HG02610 (cell line): ENCODE data around the gene ROR1.
"Not testable (repeated sequence)": the region's sequence is repeated elsewhere in the genome, so short reads cannot be mapped to it uniquely, and the experiment has no call there.

Source experiments
- ATAC-seq: cut with Tn5 transposase; IDR thresholded peaks from one replicate; pipeline ENCODE4 v1.9.1; 2021; ENCODE audit warnings: mild to moderate bottlenecking, moderate library complexity; ENCODE audit not compliant: unreplicated experiment

Gene ROR1

GRCh38 chr1:63792152-63792551 lies 18.3 kb downstream of the ROR1 start:
- no peak for ATAC-seq

- no peak for ATAC-seq
These were observed 20.0 kb downstream of the ROR1 start for GRCh38 chr1:63793741-63794240.

- ATAC-seq, result no peak
These were observed 20.5 kb downstream of the ROR1 start for GRCh38 chr1:63794354-63794753.

GRCh38 chr1:63794939-63795378 lies 21.1 kb downstream of the ROR1 start:
- no peak for ATAC-seq

GRCh38 chr1:63795455-63795854 lies 21.6 kb downstream of the ROR1 start:
- ATAC-seq, result no peak

GRCh38 chr1:63797056-63797726 lies 23.4 kb downstream of the ROR1 start:
- no peak for ATAC-seq

GRCh38 chr1:63798284-63798683 lies 24.5 kb downstream of the ROR1 start:
- ATAC-seq, result no peak

GRCh38 chr1:63799307-63799706 lies 25.5 kb downstream of the ROR1 start:
- ATAC-seq, result no peak

GRCh38 chr1:63799820-63800219 lies 26.0 kb downstream of the ROR1 start:
- no peak for ATAC-seq

GRCh38 chr1:63802109-63802508 lies 28.3 kb downstream of the ROR1 start:
- ATAC-seq, result no peak

- ATAC-seq, result no peak
These were observed 31.1 kb downstream of the ROR1 start for GRCh38 chr1:63804829-63805484.

- no peak for ATAC-seq
These were observed 33.2 kb downstream of the ROR1 start for GRCh38 chr1:63807046-63807445.

GRCh38 chr1:63810936-63811469 lies 37.2 kb downstream of the ROR1 start:
- ATAC-seq, result no peak

- ATAC-seq, result no peak
These were observed 38.4 kb downstream of the ROR1 start for GRCh38 chr1:63812071-63812700.

GRCh38 chr1:63813829-63814277 lies 40.0 kb downstream of the ROR1 start:
- peak; percentile 57 for ATAC-seq

GRCh38 chr1:63816217-63816815 lies 42.5 kb downstream of the ROR1 start:
- not testable (repeated sequence) for ATAC-seq

GRCh38 chr1:63817152-63817667 lies 43.4 kb downstream of the ROR1 start:
- ATAC-seq, result no peak

GRCh38 chr1:63817700-63818099 lies 43.9 kb downstream of the ROR1 start:
- ATAC-seq, result no peak

- no peak for ATAC-seq
These were observed 44.9 kb downstream of the ROR1 start for GRCh38 chr1:63818567-63819325.

- no peak for ATAC-seq
These were observed 46.0 kb downstream of the ROR1 start for GRCh38 chr1:63819795-63820194.
